Neuron (in vitro differentiated cells): ENCODE measurements around the gene PAIP2.
"Not testable (repeated sequence)": the region's sequence is repeated elsewhere in the genome, so short reads cannot be mapped to it uniquely, and the experiment has no call there.

Source experiments
- H2AFZ ChIP-seq: one replicate; pipeline ENCODE4 v1.6.1; 2013; ENCODE audit warnings: low read depth, mild to moderate bottlenecking, inconsistent platforms, low read length, moderate library complexity
- H3K27me3 ChIP-seq: one replicate; pipeline ENCODE4 v1.6.1; 2013; ENCODE audit warnings: low read length; ENCODE audit not compliant: insufficient read depth
- H3K36me3 ChIP-seq: one replicate; pipeline ENCODE4 v1.6.1; 2013; ENCODE audit warnings: low read length; ENCODE audit not compliant: insufficient read depth
- H3K4me1 ChIP-seq: one replicate; pipeline ENCODE4 v1.6.1; 2013; ENCODE audit warnings: low read length; ENCODE audit not compliant: insufficient read depth
- H3K4me3 ChIP-seq: 2 replicates; pipeline ENCODE4 v1.5.1; 2013; ENCODE audit warnings: mild to moderate bottlenecking, low read length, moderate library complexity
- H3K9me3 ChIP-seq: one replicate; pipeline ENCODE4 v1.6.1; 2013; ENCODE audit warnings: low read length

Gene PAIP2

DNA sequence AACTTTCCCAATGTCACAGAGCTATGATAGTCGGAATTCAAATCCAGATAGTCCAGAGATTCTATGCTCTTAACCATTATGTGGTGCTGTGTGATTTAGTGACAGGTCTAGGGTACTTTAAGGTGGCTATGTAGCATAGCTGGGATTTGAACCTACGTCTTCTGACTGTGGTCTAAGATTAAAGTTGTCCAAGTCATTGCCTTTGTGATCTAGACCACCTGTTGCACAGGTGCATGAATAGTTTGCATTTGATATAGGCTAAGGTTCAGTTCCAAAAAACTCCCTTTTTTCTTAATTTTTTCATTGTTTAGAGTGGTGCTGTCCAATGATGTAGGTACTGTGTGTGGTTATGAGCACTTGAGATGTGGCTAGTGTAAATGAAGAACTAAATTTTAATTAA lies 2.5 kb downstream of the PAIP2 start:
- Histone ChIP-seq H3K36me3 (peaks cover 16% of the 10 kb centered on the region), H3K27me3 (no peaks in the 10 kb centered on the region), H2AFZ (no peak overlapping the region), H3K4me3 (no peak overlapping the region), H3K9me3 (peaks cover 2% of the 10 kb centered on the region), H3K4me1 (peaks cover 22% of the 10 kb centered on the region)

GRCh38 chr5:139345442-139345841 lies 3.8 kb downstream of the PAIP2 start:
- H3K36me3 ChIP-seq = peaks cover 16% of the 10 kb centered on the region
- not testable (repeated sequence) for H3K9me3 ChIP-seq, H2AFZ ChIP-seq, H3K27me3 ChIP-seq, H3K4me3 ChIP-seq
- H3K4me1 ChIP-seq = peaks cover 22% of the 10 kb centered on the region

GRCh38 chr5:139347863-139348262 lies 6.2 kb downstream of the PAIP2 start:
- not testable (repeated sequence) for H3K9me3 ChIP-seq, H3K27me3 ChIP-seq, H3K4me3 ChIP-seq, H2AFZ ChIP-seq
- Histone ChIP-seq H3K4me1 (peaks cover 15% of the 10 kb centered on the region), H3K36me3 (peaks cover 22% of the 10 kb centered on the region)

DNA sequence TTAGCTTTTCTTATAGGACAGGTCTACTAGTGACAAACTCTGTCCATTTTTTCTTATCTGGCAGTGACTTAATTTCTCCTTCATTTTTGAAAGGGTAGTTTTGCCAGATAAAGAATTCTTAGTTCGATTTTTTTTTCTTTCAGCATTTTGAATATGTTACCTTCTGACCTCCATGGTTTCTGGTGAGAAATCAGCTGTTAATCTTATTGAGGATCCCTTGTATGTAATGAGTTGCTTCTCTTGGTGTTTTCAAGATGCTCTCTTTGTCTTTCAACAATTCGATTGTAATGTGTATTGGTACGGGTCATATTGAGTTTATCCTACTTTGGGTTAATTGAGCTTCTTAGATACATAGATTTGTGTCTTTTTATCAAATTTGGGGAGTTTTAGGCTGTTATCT lies 12.5 kb downstream of the PAIP2 start:
- Histone ChIP-seq H3K36me3 (peaks cover 32% of the 10 kb centered on the region), H3K9me3 (peaks cover 7% of the 10 kb centered on the region), H2AFZ (no peak overlapping the region), H3K4me1 (no peaks in the 10 kb centered on the region), H3K4me3 (no peak overlapping the region), H3K27me3 (no peaks in the 10 kb centered on the region)

DNA sequence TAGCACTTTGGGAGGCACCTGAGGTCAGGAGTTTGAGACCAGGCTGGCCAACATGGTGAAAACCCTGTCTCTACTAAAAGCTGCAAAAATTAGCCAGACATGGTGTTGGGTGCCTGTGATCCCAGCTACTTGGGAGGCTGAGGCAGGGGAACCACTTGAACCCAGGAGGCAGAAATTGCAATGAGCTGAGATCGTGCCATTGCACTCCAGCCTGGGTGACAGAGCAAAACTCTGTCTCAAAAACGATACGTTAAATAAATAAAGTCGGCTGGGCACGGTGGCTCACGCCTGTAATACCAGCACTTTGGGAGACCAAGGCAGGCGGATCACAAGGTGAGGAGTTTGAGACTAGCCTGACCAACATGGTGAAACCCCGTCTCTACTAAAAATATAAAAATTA lies 14.2 kb downstream of the PAIP2 start:
- H3K9me3 ChIP-seq, H3K4me1 ChIP-seq, H3K27me3 ChIP-seq, H2AFZ ChIP-seq, H3K4me3 ChIP-seq: not testable (repeated sequence)
- H3K36me3 ChIP-seq = peaks cover 37% of the 10 kb centered on the region

GRCh38 chr5:139358064-139358463 lies 16.4 kb downstream of the PAIP2 start:
- H3K4me1 ChIP-seq = no peaks in the 10 kb centered on the region
- H2AFZ ChIP-seq = no peak overlapping the region
- peaks cover 6% of the 10 kb centered on the region for H3K9me3 ChIP-seq
- H3K36me3 ChIP-seq = peaks cover 33% of the 10 kb centered on the region
- H3K4me3 ChIP-seq = no peak overlapping the region
- no peaks in the 10 kb centered on the region for H3K27me3 ChIP-seq

DNA sequence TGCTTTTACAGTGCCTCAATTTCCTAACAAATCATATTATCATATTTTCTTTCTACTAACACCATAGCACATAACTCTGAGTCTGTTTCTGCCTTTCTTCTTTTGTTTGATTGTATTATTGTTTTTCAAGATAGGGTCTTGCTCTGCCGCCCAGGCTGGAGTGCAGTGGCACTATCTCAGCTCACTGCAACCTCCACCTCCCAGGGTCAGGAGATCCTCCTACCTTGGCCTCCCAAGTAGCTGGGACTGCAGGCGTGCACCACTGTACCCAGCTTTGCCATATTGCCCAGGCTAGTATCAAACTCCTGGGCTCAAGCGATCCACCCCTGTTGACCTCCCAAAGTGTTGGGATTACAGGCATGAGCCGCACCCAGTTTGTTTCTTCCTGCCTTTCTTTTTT lies 18.7 kb downstream of the PAIP2 start:
- Histone ChIP-seq H3K4me1 (no peaks in the 10 kb centered on the region), H2AFZ (no peak overlapping the region), H3K4me3 (no peak overlapping the region), H3K36me3 (peaks cover 40% of the 10 kb centered on the region), H3K27me3 (no peaks in the 10 kb centered on the region), H3K9me3 (no peaks in the 10 kb centered on the region)

- Histone ChIP-seq H3K4me3 (no peak overlapping the region), H3K36me3 (peaks cover 54% of the 10 kb centered on the region), H3K27me3 (no peaks in the 10 kb centered on the region), H3K4me1 (no peaks in the 10 kb centered on the region), H2AFZ (no peak overlapping the region), H3K9me3 (no peaks in the 10 kb centered on the region)
Measured at GRCh38 chr5:139361835-139362429, 20.3 kb downstream of the PAIP2 start.

DNA sequence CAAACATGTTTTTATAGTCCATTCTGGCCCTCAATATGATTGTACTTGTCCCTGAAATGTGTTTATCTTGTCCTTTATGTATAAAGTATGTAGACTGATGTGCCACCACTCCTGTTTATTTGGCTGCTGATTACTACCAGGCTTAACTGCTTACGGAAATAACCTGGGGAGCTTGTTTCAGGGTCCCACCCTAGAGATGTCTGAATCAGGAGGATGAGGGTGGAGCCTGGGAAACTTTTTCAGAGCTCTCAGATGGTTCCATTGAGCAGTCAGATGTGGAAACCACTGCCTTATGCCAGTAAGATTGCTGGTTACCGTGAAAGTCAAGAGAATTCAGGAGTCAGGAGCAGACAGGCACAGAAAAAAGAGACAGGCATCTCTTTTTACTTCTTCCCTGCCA lies 22.3 kb downstream of the PAIP2 start:
- Histone ChIP-seq H2AFZ (no peak overlapping the region), H3K9me3 (no peaks in the 10 kb centered on the region), H3K36me3 (peaks cover 55% of the 10 kb centered on the region), H3K4me1 (no peaks in the 10 kb centered on the region), H3K4me3 (no peak overlapping the region), H3K27me3 (no peaks in the 10 kb centered on the region)

DNA sequence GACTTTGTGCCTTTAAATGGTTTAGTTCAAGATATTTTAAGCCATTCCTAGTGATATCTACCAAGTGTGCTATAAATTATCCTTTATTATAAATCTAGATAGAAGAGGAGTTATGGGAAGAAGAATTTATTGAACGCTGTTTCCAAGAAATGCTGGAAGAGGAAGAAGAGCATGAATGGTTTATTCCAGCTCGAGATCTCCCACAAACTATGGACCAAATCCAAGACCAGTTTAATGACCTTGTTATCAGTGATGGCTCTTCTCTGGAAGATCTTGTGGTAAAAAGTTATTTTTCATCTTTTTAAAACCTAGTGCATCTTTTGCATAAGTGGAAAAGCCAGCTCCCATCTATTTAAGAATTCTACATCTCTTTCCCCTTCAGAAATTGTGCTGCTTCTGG lies 22.8 kb downstream of the PAIP2 start:
- no peaks in the 10 kb centered on the region for H3K9me3 ChIP-seq
- H3K36me3 ChIP-seq = peaks cover 60% of the 10 kb centered on the region
- H3K4me1 ChIP-seq = no peaks in the 10 kb centered on the region
- H2AFZ ChIP-seq = no peak overlapping the region
- H3K4me3 ChIP-seq = no peak overlapping the region
- H3K27me3 ChIP-seq = no peaks in the 10 kb centered on the region

GRCh38 chr5:139368613-139369012 lies 27.0 kb downstream of the PAIP2 start:
- H3K27me3 ChIP-seq = no peaks in the 10 kb centered on the region
- H2AFZ ChIP-seq = no peak overlapping the region
- H3K4me3 ChIP-seq = no peak overlapping the region
- no peaks in the 10 kb centered on the region for H3K9me3 ChIP-seq
- no peaks in the 10 kb centered on the region for H3K4me1 ChIP-seq
- peaks cover 72% of the 10 kb centered on the region for H3K36me3 ChIP-seq

GRCh38 chr5:139369181-139369580 lies 27.5 kb downstream of the PAIP2 start:
- Histone ChIP-seq H3K36me3 (peaks cover 70% of the 10 kb centered on the region), H3K4me3 (no peak overlapping the region), H3K4me1 (no peaks in the 10 kb centered on the region), H3K27me3 (no peaks in the 10 kb centered on the region), H2AFZ (no peak overlapping the region), H3K9me3 (no peaks in the 10 kb centered on the region)

DNA sequence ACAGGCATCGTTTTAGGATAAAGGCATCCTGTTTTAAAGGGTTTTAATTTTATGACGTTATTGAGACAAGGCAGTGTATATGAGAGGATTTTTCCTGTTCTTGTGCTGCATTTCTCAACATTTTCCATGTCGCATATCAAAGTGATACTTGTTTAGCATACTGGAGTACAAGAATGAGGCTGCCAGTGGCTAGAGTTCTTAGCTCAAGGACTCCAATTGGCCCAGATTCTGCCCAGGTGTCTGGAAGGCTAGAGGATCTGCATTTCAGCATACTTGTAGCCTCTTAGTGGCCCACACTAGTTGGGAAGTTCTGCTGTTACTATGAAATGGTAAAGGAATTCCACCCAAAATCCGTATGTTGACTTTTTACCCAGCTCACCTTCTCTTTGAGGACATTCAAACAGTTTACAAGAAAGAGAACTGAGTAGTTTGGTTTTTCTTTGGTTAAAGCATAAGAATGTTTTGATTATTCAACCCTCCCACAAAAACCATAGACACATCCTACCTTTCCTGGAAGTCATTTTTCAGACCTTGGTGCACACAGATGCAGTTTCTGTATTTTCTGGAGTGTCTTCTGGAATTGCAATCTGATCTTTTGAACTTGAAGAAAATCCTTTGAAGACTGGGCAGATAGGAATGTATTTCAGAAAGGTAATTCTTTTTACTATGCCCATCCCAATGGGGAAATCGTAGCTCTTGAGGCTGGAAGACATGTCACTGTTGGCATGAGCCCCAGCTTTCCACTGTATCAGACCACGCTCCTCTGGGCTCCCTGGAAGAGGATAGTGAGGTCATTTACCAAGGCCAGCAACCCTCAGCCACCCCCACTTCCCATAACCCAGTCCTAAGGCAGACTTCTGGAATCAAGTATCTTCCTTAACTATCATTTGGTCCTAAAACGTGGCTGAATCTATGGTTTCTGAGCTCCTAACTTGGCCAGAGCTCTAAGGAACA lies 30.1 kb downstream of the PAIP2 start:
- H3K36me3 ChIP-seq = peaks cover 58% of the 10 kb centered on the region
- no peaks in the 10 kb centered on the region for H3K27me3 ChIP-seq
- H2AFZ ChIP-seq = no peak overlapping the region
- no peaks in the 10 kb centered on the region for H3K4me1 ChIP-seq
- no peak overlapping the region for H3K4me3 ChIP-seq
- no peaks in the 10 kb centered on the region for H3K9me3 ChIP-seq
